ENCODE results near the gene TUG1. TPM values are rescaled to one million over a fixed set of nuclear protein-coding genes. Genes with fewer than 3 reads are reported as not detected.
A peak's percentile ranks its signal among the peaks of the same experiment; 100 is the strongest.

TUG1 gene
- total RNA-seq = 70.4 and 83.0 TPM in 2 replicates

GRCh38 chr22:30968924-30969531, at the start of gene TUG1:
TUG1 (plus strand) TSS chr22:30969265.
- TF ChIP-seq CTCF (IDR thresholded peaks at IDR 0.05) = no peak
- ChIA-PET CTCF (interaction anchor here (1.0 to 1.9 kb wide), 3 partner anchors 116 to 334 kb away, joined by 4 to 6 read pairs (median 5); no protein-coding TSS in a partner anchor), POLR2A (interaction anchor here (0.6 to 3.7 kb wide), 24 partner anchors 10 to 1699 kb away, joined by 3 to 41 read pairs (median 4); partner anchors contain the start of genes FBXO7, PATZ1, PES1 and RNF185)
- Mint-ChIP-seq H3K27ac (peak within 1 kb of the TSS; percentile 94), H3K4me3 (peak within 1 kb of the TSS; percentile 95), H3K27me3 (no peaks in the 10 kb centered on the region), H3K4me1 (peaks cover 56% of the 10 kb centered on the region), H3K9me3 (peaks cover 15% of the 10 kb centered on the region), H3K36me3 (ENCODE audit: low read depth) (peaks cover 52% of the 10 kb centered on the region)
- ATAC-seq (ENCODE audit: low read depth) (peak; percentile 92), DNase-seq (peak; percentile 93)
- intact Hi-C loops (cut with micrococcal nuclease) = loop anchor here (1.0 to 5.0 kb wide), 11 partner anchors 49 to 783 kb away; partner anchors contain the start of genes DEPDC5, DRG1, DUSP18 and LIMK2

- intact Hi-C loops (cut with micrococcal nuclease) = loop anchor here (1.0 to 10.0 kb wide), 5 partner anchors 49 to 655 kb away; partner anchors contain the start of genes OSM, PES1 and TUG1
- H3K4me1 Mint-ChIP-seq = peaks cover 10% of the 10 kb centered on the region
- H3K36me3 Mint-ChIP-seq (ENCODE audit: low read depth) = peaks cover 5% of the 10 kb centered on the region
Observed at GRCh38 chr22:30919973-30920372, 49.1 kb upstream of the TUG1 start.

GRCh38 chr22:30920407-30920806, 48.7 kb upstream of the TUG1 start:
- Mint-ChIP-seq H3K4me1 (peaks cover 10% of the 10 kb centered on the region), H3K27ac (no peak overlapping the region), H3K4me3 (peak overlapping the region; percentile 58), H3K9me3 (peaks cover under 1% of the 10 kb centered on the region), H3K27me3 (no peaks in the 10 kb centered on the region), H3K36me3 (ENCODE audit: low read depth) (peaks cover 8% of the 10 kb centered on the region)
- ATAC-seq (ENCODE audit: low read depth) (peak; percentile 71), DNase-seq (peak; percentile 72)
- ChIA-PET POLR2A (interaction anchor here (0.7 kb wide), 1 partner anchor 279 kb away, joined by 9 read pairs; no protein-coding TSS in a partner anchor), CTCF (interaction anchor here (0.6 to 3.7 kb wide), 10 partner anchors 10 to 320 kb away, joined by 3 to 51 read pairs (median 4); partner anchors contain the start of gene SLC35E4)
- intact Hi-C loops (cut with micrococcal nuclease) = loop anchor here (1.0 to 10.0 kb wide), 5 partner anchors 49 to 656 kb away; partner anchors contain the start of genes OSM, PES1 and TUG1
- TF ChIP-seq CTCF (IDR thresholded peaks at IDR 0.05) = peak; percentile 97

More at GRCh38 chr22:30919973-30920372, 49.1 kb upstream of the TUG1 start:
- no peak overlapping the region for H3K4me3 Mint-ChIP-seq
- ChIA-PET CTCF (interaction anchor here (0.6 to 3.7 kb wide), 14 partner anchors 10 to 371 kb away, joined by 3 to 51 read pairs (median 3); partner anchors contain the start of gene SLC35E4), POLR2A (interaction anchor here (0.7 kb wide), 1 partner anchor 279 kb away, joined by 9 read pairs; no protein-coding TSS in a partner anchor)
- no peak for DNase-seq
- H3K27ac Mint-ChIP-seq = no peak overlapping the region
- H3K9me3 Mint-ChIP-seq = peaks cover 2% of the 10 kb centered on the region
- TF ChIP-seq CTCF (IDR thresholded peaks at IDR 0.05) = no peak
- H3K27me3 Mint-ChIP-seq = no peaks in the 10 kb centered on the region
- ATAC-seq (ENCODE audit: low read depth) = no peak

- Mint-ChIP-seq H3K27me3 (no peaks in the 10 kb centered on the region), H3K27ac (peak overlapping the region; percentile 81), H3K4me3 (peak overlapping the region; percentile 82), H3K9me3 (no peaks in the 10 kb centered on the region), H3K36me3 (ENCODE audit: low read depth) (peaks cover 12% of the 10 kb centered on the region), H3K4me1 (peaks cover 10% of the 10 kb centered on the region)
- ChIA-PET CTCF (interaction anchor here (1.1 to 3.7 kb wide), 2 partner anchors 34 to 287 kb away, joined by 3 to 51 read pairs; partner anchors contain the start of gene SLC35E4), POLR2A (interaction anchor here (1.3 to 2.6 kb wide), 3 partner anchors 47 to 286 kb away, joined by 5 to 34 read pairs (median 12); partner anchors contain the start of genes MORC2, RNF185, SLC35E4 and TUG1)
- no peak for TF ChIP-seq CTCF (IDR thresholded peaks at IDR 0.05)
- DNase-seq = no peak
- intact Hi-C loops (cut with micrococcal nuclease) = loop anchor here (5.0 to 10.0 kb wide), 2 partner anchors 329 to 656 kb away; partner anchors contain the start of genes OSM and PES1
- ATAC-seq (ENCODE audit: low read depth) = no peak
Observed at GRCh38 chr22:30921108-30921507, 48.0 kb upstream of the TUG1 start.
